ENCODE results near the gene CD93.

CD93 gene

DNA sequence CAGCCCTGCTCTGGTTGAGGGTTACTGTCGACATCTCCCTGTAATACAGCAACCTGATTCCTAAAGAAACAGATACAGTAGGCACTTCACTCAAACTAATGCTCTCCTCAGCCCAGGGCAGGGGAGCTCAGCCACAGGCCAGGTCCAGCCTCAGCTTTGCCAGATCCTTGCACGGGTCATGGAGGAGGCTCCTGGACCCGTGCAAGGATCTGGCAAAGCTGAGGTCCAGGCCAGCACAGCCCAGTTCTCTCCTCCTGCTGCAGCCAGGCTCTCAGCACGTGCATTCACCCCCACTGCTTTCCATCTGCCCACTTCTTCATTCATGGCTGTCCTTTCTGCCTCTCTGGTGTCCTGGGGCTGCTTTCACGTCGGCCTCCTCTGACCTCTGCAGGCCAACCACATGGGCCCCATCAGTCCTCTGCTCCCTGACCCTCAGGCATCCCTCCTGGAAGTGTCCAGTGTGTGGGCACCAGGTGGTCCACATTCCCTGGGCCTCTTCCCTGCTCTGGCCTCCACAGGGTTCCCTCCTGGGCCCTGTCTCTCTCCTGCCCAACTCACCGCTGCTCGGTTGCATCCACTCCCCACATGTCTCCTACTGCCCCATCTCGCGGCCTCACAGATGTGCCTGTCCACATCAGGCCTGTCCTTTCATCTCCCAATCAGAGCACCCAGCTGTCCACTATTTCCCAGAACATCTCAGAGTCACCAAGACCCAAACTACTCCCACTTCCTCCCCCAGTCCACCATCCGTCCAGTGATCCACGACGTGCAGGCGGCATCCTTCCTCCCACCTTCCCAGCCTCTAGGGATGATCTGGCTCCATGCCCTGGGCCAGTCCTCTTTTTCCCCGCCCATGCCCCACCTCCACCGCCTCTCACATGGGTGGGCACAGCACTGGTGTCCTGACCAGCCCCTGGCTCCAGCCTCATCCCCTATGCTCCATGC, 11.8 kb upstream of the CD93 start:
- no peak for DNase-seq (ENCODE audit: low spot score)

DNA sequence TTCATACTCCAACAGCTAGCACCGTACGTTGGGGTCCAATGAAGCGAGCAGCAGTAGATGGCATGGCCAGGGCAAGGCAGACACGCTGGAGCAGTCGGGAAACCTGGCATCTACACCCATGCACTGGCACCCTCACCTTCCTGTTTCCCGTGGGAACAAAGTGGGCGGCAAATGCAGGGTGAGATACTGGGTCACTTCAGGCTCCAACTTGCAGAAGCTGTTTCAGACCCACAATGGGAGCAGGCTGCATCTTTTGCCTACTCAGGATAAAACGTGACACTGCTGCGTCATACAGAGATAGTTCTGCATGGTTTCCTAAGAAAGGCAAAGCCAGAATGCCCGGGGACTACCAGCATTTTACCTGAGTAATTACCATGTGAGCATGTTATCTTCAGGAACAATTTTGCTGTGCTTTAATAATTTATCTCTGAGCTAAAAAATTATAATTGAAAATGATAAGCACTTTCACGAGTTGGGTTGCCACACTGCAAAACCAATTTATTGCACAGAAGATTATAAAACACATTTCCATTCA, 10.9 kb upstream of the CD93 start:
- no peak for DNase-seq (ENCODE audit: low spot score)

DNA sequence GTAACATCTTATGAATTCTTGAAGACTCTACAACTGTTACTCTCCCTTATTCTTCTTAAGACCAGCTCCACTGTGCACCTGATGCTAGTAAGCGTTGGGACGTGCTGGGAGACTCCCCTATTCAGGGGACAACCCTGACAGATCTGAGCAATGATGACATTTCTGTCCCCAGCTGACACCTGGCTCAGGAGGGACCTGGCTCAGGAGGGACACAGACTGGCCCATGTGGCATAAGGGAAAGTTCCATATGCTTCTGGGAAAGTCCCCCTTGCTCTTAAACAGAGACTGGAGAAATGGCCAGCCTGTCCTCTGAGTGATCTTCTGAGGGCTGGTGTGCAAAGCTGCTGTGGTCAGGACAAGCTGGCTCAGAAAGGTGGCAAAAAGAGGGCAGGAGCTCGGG, 10.0 kb upstream of the CD93 start:
- DNase-seq (ENCODE audit: low spot score): no peak

DNA sequence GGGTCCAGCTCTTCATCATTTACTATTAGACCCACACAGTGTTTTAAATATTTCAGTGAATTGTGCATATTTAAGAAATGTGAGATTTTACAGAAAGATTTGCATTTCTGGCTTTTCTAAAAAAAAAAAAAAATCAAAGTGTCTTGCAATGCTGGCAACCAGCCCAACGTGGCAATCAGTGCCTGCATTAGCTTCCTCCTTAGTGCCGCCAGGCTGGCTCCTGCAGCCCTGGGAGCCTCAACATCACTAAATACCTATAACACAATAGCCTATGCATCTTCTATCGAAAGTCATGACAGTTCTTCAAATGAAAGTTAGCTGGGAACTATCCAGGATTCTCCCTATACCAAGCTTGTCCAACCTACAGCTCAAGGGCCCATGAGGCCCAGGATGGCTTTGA, 9.4 kb upstream of the CD93 start:
- no peak for DNase-seq (ENCODE audit: low spot score)

DNA sequence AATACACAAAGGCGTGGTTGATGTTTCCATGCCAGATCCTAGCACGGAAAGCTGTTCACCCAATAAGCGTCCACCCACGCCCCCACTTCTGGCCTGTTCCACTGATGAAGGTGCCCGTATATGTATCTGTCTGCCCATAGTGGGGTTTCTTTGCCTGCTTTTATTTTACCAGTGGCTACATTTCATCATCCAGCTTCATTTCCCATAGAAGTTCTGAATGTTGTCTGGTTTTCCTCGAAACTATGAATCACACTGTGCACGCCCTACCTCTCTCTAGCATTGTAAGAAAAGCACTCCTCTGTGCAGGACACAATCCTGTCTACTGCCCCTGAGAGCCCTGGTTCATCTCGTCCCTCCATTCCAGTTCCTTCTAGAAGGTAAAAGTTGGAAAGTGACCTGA, 8.8 kb upstream of the CD93 start:
- DNase-seq (ENCODE audit: low spot score): no peak

DNA sequence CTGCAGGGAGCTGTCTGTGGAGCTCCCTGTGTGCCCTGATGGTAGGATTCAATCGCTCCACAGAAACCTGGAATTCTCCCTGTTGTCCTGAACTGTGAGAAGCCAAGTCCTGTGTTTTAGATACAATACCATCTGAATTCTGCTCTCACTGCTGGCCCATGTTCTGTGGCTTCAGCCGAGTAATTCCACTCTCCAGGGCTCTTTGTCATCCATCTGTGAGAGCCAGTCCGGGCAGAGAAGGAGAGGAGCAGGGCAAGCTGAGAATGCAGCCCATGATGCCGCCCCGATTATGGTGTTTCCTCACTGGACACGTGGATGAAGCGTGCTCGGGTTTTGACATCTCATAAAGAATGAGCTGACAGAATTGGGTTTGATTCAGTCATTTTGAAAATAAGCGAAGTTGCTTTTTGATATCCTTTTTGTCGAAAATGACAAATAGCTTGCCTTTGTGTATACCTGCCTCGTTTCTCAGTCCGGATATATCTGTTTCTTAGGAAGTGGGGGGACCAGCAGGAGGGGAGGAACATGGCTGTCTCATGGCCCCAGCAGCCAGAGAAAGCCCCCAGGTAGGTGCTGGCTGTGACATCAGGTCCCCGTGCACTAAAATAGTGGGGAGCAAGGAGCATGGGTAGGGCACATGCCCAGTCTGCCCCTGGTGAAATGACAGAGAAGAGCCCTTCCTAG, 8.2 kb upstream of the CD93 start:
- DNase-seq (ENCODE audit: low spot score): no peak

DNA sequence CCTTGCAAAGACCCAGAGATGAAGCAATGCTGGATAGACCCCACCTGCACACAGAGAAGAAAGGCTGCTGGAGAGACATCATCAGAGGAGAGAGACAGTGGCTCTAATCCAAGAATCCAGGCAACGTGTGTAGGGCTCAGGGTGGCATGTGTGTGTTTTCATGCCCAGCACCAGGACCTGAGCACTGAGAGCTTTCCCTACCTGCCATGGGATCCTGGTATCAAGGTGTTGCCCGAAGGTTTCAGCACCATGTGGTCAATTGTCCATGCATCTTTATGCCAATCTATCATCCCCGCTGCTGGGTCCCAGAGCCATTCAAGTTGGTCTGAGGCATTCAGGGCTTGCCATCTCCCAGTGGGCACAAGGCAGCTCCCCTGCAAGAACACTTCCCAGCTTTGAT, 7.5 kb upstream of the CD93 start:
- no peak for DNase-seq (ENCODE audit: low spot score)

DNA sequence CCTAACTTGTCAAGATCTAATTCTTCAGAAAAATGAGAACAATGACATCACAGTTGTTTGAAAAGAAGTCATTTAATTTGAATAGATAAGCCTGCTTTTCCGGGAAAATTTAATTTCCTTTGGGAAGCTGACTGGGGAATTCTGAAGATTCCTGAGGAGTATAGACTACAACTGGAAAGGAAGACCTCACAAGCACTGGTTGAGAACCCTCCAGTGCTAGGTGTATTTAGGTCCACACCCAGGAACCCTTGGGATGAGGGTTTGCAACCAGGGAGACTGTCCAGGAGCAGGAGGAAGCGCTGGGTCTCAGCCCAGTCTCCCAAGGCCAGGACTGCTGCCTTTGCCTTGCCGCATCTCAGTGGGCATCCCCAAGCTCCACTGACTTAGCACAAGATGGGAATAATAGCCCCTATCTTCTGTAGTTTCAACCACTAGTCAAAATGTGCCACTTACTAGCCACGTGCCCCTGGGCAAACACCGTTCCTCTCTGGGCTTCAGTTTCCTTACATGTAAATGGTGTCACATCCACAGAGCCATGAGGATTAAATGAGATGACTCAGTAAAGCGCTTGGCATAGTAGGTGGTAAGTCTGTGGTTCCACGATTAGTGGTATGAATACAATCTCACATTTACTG, 6.9 kb upstream of the CD93 start:
- no peak for DNase-seq (ENCODE audit: low spot score)

DNA sequence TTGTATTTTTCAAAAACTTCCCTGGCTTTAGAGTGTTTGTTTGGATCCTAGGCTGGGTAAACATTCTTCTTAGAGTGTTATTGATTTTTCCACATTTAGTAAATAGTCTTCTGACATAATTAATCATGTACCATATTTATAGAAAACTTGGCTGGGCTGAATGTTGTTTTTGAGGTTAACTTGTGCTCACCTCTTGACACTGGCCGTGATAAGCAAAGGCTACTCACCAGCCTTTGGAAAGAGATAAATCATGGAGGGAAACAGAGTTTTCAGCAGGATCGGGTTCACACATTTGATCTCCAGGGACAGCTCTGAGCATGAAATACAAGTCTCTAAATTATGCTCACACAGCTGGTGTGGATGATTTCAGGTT, 6.2 kb upstream of the CD93 start:
- DNase-seq (ENCODE audit: low spot score): no peak

DNA sequence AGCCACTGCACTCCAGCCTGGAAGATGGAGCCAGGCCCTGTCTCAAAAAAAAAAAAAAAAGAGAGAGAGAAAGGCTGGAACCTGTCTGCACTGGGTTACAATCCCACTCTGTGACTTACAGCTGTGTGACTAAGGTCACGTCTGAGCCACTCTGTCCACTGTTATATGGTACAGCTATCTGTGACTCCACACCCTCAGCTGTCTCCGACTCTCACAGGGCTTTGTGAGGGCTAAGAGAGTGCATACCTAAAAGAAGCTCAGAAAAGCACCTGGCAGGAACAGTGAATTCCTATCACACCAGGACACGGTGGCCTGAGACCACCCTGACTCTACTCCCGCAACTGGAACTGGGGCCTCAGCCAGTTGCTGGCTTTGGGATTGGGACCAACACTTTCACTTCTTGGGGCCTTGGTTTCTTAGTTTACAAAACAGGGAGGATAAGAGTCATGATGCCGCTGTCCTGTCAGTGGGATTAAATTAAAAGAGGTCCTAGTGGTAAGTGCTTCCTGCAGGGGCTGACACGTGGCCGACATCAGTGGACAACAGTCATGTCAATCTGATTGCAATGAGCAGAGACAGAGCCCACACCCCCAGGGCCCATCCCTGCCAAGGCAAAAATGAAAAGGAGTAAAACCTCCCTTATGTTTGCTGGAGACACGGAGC, 5.7 kb upstream of the CD93 start:
- DNase-seq (ENCODE audit: low spot score): no peak

DNA sequence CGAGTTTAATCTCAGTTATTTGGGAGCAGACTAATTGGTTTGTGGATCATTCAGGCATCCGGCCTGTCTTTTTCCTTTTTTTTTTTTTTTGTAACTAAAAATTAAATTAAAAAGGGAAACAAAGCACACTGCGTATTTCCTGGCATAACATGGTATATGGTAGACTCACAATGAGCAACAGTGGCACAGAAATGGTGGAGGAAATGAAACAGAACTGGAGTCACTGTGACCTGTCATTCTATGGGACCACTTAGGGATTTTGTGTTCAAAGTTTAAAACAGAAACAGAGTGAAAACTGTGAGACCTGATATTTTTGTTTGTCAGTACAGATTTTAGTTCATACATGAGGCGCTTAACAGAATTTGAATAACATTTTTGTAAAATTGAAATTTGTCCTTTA, 4.8 kb upstream of the CD93 start:
- DNase-seq (ENCODE audit: low spot score): no peak

DNA sequence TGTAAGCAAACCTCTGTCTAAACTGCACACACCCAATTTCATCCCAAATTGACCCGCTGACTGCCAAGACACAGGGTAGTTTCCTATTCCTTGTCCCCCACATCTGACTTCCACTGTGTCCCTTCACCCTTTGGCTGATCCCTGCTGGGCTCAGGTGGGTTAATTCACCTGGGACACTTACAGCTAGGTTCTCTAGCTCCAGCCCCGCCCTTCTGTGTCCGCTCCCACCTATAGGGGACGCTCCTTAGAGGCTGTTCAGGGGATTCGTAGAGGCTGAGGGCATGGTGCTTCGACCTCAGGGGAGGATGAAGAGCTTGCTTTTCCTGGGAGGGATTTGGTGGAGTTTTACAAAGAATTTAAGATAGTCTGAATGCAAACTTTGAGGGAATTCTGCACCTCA, 4.0 kb upstream of the CD93 start:
- no peak for DNase-seq (ENCODE audit: low spot score)

DNA sequence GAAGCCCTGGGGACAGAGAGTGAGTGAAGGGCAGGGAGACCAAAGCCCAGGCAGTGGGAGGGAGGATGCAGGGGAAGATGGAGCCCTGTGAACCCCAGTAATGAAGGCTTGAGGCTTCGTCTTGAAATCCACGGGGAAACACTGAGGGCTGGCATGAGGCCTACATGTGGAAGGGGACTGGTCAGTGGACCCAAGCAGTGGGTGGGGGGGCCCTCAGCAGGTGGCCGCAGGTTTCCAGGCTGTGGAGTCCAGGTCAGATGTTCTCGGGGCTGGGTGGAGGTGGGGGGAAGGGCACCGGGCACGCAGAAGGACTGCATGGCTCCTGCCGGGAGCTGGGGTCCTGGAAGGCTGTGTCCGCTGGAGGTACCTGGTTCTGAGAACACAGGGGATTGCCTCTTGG, 2.7 kb upstream of the CD93 start:
- DNase-seq (ENCODE audit: low spot score): no peak

DNA sequence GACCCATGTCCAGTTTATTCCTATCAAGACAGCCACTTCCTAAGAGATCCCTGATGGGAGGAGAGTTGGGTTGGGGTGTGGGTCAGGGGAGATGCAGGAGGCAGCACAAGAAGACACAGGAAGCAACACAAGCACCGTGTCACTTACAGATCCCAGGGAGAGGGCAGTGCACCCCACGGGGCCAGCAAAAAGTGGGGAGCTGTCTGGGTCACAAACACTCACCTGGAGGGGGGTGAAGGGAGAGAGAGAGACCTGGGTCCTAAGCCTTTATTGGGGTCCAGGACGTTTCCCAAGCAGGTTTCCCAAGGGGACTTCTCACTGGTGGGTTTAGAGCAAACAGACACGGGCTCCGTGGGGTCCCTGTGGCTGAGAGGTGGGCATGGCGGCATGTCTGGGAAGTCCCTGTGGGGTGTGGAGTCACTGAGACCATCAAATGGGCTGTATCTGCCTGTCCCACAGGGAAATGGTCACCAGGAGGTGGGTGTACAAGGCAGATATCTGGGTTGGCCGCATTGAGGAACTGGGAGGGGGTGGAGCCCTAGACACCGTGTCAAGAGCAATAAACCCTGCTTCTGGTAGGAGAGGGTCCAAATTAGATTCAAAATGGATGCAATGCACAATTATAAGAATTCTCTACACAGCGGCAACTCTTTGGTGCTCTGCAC, 1.6 kb upstream of the CD93 start:
- no peak for DNase-seq (ENCODE audit: low spot score)

DNA sequence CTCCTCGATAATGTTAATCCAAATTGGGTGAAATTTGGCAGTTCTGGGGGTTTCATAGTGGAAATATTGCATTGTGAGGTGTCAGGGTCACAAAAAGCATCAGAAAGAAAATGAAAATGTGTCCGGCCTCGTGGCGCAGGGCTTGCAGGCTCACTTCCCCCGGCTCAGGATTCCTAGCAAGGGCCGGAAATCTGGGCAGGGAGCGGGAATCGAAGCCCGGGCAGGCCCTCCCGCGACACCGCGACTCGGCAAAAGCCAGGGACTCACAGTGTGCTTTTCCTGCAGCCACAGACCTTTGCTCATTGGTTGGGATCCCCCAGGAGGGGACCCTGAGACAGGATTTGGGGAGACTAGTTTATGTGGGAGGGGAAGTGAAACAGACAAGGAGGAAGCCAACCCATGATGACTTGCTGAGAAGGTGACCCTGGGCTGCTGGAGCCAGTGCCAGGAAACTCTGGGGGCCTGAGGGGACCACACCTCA, 847 bp upstream of the CD93 start:
- no peak for DNase-seq (ENCODE audit: low spot score)

DNA sequence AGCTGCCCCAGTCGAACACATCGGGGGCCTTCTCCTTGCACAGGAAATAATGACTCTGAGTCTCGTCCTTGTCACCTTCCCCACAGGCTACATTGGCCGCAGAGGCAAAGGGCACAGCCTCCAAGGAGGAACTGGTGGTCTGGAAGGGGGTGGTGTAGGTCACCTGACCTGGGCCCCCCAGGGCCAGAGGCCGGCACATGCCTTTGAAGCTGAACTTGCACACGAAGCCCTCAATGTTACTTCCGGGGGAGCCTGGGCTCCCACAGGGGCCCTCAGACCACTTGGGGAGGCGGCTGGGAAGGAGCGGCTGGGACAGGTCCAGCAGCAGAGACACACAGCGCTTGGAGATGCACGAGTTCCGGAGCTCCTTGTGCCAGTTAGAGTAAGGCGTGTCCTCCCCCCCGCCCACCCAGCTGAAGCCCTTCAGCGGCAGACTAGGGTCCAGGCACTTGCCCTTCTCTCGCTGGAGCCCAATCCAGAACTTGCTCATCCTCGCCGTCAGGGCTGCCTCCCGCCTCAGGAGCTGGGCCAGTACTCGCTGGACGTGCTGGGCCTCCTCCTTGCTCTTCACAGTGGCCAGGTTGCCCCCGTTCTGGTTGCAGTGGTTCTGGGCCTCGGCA, 578 bp downstream of the CD93 start:
- DNase-seq (ENCODE audit: low spot score): no peak

DNA sequence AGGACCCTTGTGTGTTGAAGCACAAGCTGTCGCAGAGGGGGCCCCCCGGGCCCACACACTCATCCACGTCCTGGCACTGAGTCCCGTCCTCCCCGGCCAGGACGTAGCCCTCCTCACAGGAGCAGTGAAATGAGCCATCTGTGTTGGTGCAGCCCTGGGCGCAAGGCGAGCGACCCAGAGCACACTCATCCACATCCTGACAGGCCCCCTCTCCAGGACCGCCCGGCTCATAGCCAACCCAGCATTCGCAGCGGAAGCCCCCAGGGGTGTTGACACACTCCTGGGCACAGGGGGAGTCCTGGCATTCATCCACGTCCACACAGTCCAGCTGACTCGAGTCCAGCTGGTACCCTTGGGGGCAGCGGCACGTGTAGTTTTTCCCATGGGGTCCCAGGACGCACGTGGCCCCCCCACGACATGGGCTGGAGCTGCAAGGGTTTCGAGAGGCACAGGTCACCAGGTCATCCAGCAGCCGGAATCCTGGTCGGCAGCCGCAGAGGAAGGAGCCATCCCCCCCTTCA, 1.2 kb downstream of the CD93 start:
- DNase-seq (ENCODE audit: low spot score): no peak

DNA sequence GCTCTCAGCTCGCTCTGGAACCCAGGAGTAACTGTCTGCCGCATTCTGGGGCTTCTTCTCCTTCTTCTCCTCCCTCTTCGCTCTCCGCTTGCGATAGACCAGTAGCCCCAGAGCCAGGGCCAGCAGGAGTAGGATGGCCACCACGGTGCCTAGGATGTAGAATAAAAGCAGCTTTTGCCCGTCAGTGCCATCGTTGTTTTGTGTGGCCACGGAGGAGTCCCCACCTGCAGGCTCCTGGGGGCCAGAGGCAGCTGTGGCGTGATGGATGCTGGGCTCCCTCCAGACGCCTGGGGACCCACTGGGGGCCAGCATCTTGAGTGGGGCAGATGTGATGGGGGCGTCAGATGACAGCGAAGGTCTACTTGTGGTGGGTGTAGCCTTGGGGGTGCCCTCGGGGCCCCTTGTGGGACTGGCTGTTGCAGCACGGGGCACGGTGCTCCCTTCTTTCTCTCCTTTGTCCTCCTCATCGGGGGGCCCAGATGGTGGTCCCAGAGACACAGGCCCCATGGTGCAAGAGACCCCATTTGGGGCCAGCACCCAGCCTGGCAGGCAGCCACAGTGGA, 1.8 kb downstream of the CD93 start:
- no peak for DNase-seq (ENCODE audit: low spot score)

DNA sequence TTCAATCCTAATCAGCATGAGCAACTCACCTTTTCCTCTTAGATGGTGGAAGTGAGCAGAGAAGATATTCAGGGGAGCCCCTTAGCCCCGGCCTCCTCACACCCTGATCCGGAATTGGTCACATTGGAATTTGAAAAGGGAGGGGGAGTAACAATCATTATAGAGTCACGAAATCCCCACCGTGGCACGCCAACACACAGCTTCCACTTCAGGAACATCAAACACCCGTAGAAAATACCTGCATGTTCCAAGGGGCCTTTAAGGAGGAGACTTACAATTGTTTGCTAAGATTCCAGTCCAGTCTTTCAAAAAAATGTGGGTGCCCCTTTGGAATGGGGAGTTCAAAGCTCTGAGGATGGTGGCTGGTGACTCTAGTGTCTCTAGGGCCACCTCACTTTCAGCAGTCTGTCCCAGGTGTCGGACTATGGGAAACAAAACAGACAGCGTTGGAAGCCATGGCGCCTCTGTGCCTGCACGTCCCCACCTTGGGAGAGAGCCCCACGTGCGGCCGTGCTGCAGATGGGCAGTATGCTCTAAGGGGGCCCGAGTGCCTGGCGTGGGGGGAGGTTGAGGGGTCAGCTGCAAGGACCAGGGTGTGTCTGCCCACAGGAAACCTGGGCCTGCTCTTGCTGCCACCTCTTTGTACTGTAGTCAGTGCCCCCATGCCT, 2.4 kb downstream of the CD93 start:
- no peak for DNase-seq (ENCODE audit: low spot score)

Data from hematopoietic multipotent progenitor cell treated with erythropoietin and hydrocortisone succinate and interleukin-3 and kit ligand, for 17 days (in vitro differentiated cells).